ENCODE results near the gene SH3TC1.

DNA sequence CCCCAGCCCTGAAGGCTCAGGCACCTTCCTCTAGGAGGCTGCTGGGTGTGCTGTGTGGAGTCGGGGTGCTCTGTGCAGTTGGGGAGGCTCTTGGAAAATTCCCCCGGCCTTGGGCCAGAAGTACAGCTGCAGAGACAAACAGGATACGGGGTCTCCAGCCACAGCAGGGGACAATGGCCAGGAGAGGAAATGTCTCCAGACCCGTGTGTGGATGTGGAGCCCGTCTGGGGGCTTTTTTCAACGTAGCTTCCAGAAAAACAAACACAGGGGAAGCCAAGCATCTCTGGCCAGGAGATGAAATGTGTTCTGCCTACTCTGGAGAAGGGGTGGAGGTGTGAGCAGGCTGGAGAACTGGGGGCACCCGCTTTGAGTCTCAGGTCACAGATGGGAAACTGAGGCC, 3.7 kb upstream of the SH3TC1 start:
- no peak for TF ChIP-seq POLR2A (IDR thresholded peaks at IDR 0.05; ENCODE audit: low read length)
- no peak for TF ChIP-seq GATA1 (IDR thresholded peaks at IDR 0.05; ENCODE audit: low read depth, low read length)

Data from erythroblast (primary cell).